ENCODE results near the gene ZNF654.

DNA sequence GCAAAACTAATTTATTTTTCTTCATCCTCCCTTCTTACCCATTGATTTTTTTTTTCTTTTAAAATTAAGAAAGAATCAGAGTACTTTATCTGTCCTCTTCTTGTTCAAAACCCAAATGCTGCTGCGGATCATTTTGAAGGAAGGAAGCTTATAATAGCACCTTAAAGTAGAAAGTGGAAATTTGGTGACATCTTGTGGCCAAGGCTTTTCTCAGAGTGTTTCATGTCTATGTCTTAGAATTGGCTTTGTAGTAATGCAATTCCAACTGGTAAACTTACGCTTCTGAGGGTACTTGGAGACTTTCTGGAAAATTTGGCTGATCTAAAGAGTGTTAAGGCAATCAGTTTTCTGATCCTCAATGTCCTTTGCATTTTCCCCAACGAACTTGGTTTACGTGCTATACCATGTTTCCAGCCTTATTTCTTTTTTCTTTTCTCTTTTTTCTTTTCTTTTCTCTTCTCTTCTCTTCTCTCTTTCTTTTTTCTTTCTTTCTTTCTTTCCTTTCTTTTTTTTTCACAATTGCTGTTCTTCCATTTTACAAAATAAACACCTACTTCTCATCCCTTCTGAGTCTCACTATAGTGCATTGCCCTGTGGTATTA, 121.4 kb downstream of the ZNF654 start:
- TF ChIP-seq, protein P1, sequence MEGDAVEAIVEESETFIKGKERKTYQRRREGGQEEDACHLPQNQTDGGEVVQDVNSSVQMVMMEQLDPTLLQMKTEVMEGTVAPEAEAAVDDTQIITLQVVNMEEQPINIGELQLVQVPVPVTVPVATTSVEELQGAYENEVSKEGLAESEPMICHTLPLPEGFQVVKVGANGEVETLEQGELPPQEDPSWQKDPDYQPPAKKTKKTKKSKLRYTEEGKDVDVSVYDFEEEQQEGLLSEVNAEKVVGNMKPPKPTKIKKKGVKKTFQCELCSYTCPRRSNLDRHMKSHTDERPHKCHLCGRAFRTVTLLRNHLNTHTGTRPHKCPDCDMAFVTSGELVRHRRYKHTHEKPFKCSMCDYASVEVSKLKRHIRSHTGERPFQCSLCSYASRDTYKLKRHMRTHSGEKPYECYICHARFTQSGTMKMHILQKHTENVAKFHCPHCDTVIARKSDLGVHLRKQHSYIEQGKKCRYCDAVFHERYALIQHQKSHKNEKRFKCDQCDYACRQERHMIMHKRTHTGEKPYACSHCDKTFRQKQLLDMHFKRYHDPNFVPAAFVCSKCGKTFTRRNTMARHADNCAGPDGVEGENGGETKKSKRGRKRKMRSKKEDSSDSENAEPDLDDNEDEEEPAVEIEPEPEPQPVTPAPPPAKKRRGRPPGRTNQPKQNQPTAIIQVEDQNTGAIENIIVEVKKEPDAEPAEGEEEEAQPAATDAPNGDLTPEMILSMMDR (IDR thresholded peaks at IDR 0.05; ENCODE audit: low read length): peak; percentile 42
- TF ChIP-seq EZH2phosphoT487 (IDR thresholded peaks at IDR 0.05; ENCODE audit: low read length): no peak

Data from MM.1S (cell line).